Stimulated activated CD8-positive, alpha-beta memory T cell treated with anti-CD3 and anti-CD28 coated beads, Interleukin-4, amount 100 ng/mL, for 4 hours (primary cell): Measurements from ENCODE around the gene PSEN2.
A peak's percentile ranks its signal among the peaks of the same experiment; 100 is the strongest.
"Not testable (repeated sequence)": the region's sequence is repeated elsewhere in the genome, so short reads cannot be mapped to it uniquely, and the experiment has no call there.

Experiments used
- DNase-seq, 2 donors: peaks; one replicate each; pipeline ENCODE4 v3.0.0-alpha.2; 2020; ENCODE audit warnings: low read depth in 2 of 2, low spot score in 1 of 2

The PSEN2 gene

DNA sequence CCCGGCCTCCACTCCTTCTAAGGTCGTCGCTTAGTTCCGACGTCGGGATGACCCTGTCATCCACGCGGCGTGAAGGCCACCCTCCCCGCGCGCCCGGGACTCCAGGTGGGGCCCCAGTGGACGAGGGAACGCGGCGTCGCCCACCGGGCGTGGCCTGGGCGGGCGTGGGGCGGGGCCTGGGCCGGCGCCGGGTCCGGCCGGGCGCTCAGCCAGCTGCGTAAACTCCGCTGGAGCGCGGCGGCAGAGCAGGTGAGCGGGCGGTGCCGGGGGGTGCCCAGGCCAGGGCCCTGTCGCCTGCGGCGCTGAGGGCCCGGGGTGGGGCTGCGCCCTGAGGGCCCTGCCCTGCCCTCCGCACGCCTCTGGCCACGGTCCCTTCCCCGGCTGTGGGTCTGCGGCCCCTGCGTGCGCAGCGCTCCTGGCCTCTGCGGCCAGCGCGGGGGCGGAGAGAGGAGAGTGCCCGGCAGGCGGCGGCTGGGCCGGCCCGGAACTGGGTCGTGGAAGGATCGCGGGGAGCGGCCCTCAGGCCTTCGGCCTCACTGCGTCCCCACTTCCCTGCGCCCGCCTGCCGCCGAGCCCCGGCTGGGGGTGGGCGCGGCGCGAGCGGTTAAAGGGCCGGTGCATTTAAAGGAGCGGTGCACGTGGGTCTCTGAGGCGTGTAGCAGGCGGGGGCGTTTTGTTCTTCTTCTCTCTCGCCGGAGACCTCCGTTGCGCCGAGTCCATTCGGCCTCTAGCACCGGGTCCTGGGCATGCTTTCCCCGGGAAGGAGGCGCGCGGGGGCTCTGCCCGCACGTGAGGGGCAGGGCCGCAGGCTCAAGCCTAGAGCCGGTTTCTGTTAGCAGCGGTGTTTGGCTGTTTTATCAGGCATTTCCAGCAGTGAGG is at the start of gene PSEN2:
Gene PSEN2 (plus strand): TSS at position 216 of the 879 bp plus-strand sequence. CDS start 11,292 bp downstream, outside the sequence.
- peak; percentile 15 to 26 for DNase-seq

DNA sequence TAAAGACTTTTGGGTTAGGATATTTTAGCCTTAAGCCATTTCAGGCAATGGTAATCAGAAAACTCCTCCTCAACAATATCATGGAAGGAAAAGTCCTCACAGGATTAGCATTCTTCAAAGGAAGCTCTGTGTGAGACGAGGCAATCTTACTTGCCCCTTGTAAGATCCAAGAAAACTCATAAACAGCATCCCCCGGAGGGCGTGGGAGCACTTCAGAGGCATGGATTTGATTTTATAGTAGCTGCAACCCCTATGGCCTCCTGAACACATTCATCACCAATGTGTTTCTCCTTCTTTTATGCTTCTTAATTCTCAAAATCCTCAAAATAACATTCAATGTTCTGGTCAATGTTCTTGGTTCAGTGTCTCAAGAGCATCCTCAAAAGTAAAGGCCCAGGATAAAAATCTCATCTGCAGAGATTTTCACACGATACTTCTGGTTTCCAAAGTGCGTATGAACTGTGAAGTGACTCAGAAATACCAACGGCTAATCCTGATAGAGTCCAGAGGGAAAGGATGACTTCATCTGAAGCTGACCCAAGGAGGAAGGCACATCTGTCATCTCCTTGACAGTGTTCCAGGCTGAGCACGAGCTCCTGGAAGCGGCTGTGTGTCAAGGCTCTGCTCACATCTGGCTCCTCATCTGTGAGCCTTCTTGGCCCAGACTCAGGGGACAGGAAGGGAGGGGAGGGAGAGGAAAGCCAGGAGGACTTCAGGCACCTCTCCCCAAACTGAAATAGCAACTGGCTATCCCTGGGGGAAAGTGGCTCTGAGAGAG is 49.3 kb upstream of the PSEN2 start:
- no peak for DNase-seq

DNA sequence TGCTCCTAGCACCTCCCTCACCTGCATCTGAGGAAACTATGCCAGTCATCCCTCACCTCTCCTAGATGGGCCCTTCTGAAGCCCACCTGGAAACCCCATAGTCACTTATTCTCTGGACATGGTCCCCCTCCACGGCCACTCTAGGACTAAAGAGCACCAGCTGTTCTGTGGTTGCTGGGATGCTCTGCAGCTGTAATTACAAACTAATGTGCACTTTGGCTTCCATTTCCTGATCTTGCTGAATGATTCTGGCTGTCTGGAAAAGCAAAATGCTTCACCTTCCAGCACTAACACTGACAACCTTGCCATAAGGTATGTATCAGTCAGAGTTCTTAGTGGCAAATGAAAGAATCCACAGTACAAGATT is 48.7 kb upstream of the PSEN2 start:
- no peak for DNase-seq

DNA sequence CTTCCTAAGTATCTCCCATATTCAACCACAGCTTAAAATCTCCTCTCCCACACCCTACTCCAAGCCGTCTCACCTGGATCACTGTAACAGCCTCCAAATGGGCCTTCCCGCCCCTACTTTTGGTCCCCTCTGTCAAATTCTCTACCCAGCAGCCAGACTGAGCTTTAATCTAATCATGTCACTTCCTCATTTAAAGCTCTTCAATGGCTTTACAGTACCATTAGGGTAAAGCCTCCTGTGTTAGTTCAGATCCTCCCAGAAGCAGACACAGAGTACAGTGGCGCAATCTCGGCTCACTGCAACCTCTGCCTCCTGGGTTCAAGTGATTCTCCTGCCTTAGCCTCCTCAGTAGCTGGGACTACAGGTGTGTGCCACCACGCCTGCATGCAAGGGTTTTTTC is 46.8 kb upstream of the PSEN2 start:
- no peak for DNase-seq

DNA sequence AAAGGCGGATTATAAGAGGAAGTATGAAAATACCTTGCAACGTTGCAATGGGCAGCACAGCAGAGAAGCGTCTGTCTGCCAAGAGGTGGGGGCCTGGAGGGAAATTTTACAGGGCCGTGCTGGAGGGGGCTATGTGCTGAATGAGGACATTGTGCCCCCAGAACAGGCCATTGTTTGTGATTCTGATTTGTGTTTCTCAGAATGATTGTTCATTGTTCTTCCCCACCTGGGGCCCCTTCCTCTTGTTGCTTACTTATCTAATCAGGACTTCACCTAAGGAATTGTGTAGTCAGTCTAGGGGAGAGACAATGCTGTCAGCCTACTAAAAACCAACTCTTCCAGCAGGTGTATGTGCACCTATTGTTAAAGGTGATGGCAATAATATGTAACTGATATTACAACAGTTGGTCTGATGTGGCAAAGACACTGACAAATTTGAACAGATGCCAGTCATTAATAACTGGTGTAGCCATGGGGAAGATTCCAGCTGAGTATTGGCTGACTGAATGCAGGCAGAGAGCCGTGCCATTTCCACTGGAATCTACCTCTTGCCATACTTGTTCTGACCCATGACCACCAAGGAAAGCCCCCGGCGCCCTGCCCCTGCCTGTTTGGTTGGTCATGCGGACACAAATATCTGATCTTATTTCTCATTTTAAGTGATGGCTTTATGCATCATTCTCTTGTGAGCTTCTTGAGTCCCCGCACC is 45.2 kb upstream of the PSEN2 start:
- no peak for DNase-seq

DNA sequence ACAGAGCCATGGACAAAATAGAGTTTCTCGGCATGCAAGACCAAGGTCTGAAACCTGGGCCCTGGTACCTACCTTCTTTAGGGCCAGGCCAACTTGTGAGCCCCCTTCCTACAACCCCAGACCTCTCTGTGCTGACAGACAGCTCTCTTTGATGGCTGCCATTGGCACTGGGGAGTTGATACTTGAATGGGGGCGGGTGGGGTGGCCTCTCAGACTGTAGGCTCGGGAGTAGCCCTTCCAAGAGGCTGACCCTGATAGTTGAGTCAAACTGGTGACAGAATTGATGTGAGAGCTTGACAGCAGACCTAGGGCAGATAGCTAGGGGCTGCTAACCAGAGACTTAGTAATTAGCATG is 44.7 kb upstream of the PSEN2 start:
- DNase-seq: no peak

DNA sequence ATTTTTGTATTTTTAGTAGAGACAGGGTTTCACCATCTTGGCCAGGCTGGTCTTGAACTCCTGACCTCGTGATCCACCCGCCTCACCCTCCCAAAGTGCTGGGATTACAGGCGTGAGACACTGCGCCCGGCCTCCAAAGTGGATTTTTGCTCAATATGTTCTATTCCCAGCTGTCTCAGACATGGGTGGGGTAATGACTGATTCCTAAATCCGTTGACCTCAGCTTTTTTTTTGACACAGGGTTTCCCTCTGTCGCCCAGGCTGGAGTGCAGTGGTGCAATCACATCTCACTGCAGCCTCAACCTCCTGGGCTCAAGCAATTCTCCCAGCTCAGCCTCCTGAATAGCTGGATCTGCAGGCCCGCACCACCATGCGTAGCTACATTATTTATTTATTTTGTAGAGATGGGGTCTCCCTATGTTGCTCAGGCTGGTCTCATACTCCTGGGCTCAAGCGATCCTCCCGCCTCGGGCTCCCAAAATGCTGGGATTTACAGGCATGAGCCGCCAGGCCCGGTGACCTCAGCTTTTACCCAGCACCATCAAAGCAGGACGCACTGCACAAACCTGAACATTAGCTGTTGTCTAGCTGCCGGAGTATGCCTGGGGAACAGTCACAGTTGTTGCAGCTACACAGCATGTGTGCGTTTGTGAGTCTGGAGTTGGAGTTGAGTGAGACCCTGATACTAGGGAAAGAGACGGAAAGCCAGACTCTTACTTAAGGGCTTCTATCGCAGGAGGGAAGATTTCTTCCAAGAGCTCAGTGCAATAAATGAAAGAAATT is 43.7 kb upstream of the PSEN2 start:
- no peak for DNase-seq

DNA sequence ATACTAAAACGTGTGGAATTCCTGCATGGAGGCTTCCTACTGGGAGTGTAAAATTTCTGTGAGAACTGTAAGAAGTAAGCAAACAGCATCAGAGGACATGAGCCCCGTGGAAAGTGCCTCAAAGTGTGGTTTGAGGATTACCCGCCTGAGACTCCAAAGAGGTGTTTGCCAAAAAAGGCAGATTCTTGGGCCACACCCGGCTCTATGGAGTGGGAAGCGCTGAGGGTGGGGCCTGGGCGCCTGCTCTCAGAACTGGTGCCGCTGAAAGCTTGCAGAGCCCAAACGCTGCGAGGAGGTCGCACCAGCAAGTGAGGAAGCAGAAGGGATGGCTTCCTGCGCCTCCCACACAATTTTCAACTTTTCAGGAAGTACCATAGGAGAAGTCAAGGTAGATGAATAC is 43.0 kb upstream of the PSEN2 start:
- DNase-seq: no peak

DNA sequence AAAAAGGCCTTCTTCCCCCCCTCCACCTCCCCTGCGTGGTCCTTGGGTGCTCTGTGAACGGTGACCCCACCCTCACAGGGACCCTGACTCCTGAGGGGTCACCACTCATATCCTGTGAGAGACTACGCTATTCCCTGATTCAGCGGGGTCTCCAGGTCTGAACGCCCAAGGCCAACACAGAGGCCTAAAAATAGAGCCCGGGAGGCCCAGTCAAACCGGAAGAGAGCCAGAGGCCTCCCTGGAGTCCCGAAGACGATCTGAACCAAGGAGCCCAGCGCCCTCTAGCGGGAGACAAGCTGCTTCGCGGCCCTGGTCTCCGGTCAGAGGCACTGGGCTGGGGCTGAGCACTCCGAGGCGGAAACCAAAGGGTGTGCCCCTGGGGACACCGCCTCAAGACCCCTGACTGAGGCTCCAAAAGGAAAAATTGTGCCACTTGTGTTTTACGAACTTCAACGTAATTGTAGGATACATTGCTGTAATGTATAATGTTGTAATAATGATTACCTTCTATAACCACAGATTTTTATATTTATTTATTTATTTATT is 42.4 kb upstream of the PSEN2 start:
- peak; percentile 83 to 94 for DNase-seq

DNA sequence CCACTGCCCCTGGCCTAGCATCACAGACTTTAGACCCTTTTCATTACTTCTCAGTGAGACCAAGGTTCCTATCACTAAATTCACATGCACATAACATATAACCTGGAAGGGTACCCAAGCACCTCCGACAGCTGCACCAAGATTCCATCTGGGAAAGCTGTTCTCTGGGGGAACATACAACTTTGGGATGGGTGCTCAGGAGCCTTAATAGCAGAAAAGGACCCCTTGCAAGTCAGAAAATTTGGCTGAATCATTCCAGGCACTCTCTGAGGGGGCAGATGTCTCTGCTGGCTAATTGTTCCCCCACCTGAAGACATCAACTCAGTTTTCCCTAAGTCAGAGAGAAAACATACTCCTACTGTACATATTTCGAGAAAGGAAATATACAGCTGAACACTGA is 41.3 kb upstream of the PSEN2 start:
- DNase-seq: no peak

DNA sequence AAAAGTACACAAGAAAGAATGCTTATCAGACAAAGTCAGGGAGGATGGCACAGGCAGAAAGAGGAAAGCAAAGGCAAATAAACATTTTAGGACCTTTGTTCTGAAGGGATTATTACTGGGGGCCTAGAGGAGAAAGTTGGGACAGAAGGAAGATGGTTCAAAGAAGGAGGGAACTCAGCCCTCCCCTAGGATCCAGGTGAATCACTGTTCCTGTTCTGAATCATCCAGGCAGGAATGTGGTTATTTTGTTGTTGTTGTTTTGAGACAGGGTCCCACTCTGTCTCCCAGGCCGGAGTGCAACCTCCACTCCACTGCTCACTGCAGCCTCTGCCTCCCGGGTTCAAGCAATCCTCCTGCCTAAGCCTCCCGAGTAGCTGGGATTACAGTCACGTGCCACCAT is 38.5 kb upstream of the PSEN2 start:
- no peak for DNase-seq

DNA sequence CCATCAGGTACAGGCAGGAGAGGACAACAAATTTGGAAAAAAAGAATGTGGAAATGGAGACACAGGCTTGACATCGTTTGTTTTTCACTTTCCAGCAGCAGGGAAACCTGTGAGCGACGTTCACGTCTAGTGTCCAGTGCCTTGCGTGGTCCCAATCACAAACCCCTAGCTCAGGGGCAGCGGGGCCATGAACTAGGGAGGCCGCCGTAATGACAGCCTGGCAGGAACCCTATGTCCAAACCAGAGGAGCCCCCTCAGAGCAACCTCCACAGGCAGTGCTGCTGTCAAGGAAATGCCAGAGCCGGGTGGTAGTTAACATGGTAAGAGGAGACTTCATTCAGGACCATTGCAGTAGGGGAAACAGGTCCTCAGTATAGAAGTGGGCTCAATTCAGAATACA is 37.8 kb upstream of the PSEN2 start:
- DNase-seq: no peak

DNA sequence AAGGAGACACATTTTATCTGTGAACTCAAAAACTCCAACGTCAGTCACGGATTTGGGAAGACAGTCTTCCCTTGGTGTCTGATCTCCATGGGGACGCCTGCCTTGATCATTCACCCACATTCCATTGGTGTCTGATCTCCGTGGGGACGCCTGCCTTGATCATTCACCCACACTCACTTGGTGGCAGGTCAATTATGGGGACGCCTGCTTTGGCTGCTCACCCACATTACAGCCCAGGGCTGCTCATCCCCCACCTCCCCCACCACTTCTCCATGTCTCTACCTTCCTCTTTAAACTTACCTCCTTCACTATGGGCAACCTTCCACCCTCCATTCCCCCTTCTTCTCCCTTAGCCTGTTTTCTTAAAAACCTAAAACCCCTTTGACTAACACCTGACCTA is 36.2 kb upstream of the PSEN2 start:
- DNase-seq: not testable (repeated sequence)

DNA sequence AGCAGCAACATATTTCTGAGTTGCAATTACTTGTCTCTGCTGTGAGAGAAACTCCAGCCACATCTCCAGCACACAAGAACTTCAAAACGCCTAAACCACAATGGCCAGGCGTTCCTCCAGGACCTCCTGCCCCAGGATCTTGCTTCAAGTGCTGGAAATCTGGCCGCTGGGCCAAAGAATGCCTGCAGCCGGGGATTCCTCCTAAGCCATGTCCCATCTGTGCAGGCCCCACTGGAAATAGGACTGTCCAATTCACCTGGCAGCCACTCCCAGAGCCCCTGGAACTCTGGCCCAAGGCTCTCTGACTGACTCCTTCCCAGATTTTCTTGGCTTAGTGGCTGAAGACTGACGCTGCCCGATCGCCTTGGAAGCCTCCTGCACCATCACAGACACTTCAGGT is 35.0 kb upstream of the PSEN2 start:
- DNase-seq: not testable (repeated sequence)

DNA sequence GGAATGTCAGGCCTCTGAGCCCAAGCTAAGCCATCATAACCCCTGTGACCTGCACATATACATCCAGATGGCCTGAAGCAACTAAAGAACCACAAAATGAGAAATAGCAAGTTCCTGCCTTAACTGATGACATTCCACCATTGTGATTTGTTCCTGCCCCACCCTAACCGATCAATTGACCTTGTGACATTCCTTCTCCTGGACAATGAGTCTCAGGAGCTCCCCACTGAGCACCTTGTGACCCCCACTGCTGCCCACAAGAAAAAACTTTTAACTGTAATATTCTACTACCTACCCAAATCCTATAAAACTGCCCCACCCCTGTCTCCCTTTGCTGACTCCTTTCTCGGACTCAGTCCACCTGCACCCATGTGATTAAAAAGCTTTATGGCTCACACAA is 32.5 kb upstream of the PSEN2 start:
- not testable (repeated sequence) for DNase-seq

DNA sequence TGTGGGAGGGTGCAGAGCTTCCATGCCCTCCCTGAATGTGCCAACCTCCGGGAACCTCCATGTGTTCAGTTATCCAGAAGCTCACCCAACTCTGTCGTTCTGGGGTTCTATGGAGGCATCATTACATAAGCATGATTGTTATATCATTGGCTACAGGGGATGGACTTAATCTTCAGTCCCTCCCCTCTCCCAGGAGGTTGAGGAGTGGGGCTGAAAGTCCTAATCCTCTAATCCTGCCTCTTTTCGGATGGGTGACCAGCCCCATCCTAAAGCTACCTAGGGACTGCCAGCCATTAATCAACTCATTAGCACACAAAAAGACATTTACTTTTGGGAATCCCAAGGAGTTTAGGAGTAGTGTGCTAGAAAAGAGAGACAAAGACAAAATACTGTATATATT is 32.0 kb upstream of the PSEN2 start:
- no peak for DNase-seq

DNA sequence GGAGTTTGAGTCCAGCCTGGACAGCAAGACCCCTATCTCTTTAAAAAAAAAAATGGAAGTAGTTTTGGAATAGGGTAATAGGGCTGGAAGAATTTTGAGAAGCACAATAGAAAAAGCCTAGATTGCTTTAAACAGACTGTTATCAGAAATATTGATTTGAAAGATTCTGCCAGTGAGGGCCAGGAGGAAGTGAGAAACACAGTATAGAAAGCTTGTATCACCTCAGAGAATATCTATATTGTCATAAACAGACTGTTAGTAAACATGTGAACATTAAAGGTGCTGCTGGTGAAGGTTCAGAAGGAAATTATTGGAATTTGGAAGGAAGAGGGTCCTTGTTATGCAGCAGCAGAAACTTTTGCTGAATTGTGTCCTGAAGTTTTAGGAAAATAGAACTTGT is 24.8 kb upstream of the PSEN2 start:
- DNase-seq: no peak

DNA sequence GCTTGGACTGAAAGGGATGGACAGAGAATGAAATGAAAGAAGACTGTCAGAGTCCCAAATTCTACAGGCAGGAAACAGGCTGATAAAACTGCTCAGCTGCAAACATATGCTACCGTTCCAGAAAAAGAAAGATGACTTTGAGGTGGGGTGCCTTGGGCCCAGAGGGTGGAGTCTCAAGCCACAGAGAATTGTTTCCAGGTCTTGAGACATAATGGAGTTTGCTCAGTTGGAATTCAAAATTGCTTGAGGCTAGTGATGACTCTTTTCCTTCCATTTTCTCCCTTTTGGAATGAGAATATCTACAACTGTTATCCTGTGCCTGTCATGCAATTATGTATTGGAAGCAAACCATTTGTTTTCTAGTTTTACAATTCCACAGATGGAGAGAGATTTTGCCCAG is 23.6 kb upstream of the PSEN2 start:
- DNase-seq: no peak

DNA sequence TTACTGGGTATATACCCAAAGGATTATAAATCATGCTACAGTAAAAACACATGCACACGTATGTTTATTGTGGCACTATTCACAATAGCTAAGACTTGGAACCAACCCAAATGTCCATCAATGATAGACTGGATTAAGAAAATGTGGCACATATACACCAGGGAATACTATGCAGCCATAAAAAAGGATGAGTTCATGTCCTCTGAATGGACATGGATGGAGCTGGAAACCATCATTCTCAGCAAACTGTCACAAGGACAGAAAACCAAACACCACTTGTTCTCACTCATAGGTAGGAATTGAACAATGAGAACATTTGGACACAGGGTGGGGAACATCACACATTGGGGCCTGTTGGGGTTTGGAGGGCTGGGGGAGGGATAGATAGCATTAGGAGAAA is 15.9 kb upstream of the PSEN2 start:
- DNase-seq: not testable (repeated sequence)

DNA sequence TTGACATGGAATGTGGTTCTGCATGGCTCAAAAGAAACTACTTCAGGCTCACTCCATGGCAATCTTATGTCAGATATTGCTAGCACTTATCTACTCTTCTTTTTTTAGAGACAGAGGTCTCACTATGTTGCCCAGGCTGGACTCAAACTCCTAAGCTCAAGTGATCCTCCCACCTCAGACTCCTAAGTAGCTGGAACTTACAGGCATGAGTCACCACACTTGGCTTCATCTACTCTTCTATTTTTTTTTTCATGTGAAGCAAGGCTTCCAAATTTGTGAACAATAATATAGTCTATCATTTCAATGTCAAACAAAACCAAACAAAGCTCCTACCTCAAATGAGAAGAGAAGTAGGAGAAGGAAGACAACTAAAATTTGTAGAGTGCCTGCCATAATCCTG is 7.5 kb upstream of the PSEN2 start:
- DNase-seq: no peak

DNA sequence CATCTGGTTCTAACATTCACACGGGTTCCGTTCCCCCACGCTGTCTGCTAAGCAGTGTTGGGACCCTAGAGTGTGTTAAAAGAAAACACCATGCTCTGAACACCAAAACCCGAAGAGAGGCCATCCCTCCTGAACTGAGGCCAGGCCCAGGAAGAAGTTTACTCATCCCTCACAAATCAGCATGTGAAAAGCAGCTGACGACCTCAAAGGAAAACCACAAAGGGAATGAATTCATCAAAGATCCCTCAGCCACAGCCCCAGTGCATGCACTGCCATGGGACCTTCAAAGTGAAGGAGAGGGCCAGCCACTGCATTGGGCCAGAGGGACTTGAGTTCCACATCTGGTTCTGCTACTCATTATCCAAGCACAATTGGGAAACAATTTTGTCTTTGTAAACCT is 7.0 kb upstream of the PSEN2 start:
- no peak for DNase-seq
